Stimulated activated naive B cell treated with anti-CD40 and anti-IgM and Interleukin-4, amounts not matched to agents 10 μg/mL and 1 μg/mL and 100 μg/mL, for 72 hours (primary cell): ENCODE data around the gene SEC11A.

ENCODE experiments used
- ATAC-seq, 2 donors: fragments of 150-1000 bp; cut with Tn5 transposase; replicated peaks; 2 replicates each; pipeline ENCODE4 v1.10.0; 2021; ENCODE audit warnings: moderate library complexity in 1 of 2
- DNase-seq: peaks from one replicate; pipeline ENCODE4 v3.0.0; 2021
- H3K27ac Mint-ChIP-seq: one replicate; pipeline ENCODE4 v1.8.0; 2022; ENCODE audit warnings: mild to moderate bottlenecking, mixed read lengths
- H3K27me3 Mint-ChIP-seq, 2 donors: one replicate each; pipeline ENCODE4 v1.8.0; 2022; ENCODE audit warnings: mixed read lengths in 2 of 2
- H3K36me3 Mint-ChIP-seq, 2 donors: one replicate each; pipeline ENCODE4 v1.8.0; 2022; ENCODE audit warnings: mixed read lengths in 2 of 2, mild to moderate bottlenecking in 1 of 2
- H3K4me1 Mint-ChIP-seq, 2 donors: one replicate each; pipeline ENCODE4 v1.8.0; 2022; ENCODE audit warnings: mixed read lengths in 2 of 2, mild to moderate bottlenecking in 1 of 2
- H3K4me3 Mint-ChIP-seq, 2 donors: one replicate each; pipeline ENCODE4 v1.8.0; 2022; ENCODE audit warnings: mild to moderate bottlenecking in 2 of 2, mixed read lengths in 2 of 2, moderate library complexity in 1 of 2
- H3K9me3 Mint-ChIP-seq, 2 donors: one replicate each; pipeline ENCODE4 v1.8.0; 2022; ENCODE audit warnings: mixed read lengths in 2 of 2, mild to moderate bottlenecking in 1 of 2

Gene SEC11A

DNA sequence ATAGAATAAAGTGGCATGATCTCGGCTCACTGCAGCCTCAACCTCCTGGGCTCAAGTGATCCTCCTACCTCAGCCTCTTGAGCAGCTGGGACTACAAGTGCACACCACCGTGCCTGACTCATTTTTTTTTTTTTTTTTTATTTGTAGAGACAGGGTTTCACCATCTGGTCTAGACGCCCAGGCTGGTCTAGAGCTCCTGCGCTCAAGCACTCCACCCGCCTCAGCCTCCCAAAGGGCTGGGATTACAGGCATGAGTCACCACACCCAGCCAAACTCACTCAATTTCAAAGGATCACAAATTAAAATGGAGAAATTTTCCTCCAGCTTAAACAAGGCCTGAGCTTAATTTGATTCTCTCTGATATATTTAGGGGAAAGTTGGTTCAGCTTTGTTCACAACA, 30.6 kb downstream of the SEC11A start:
- Mint-ChIP-seq H3K4me3 (no peak overlapping the region), H3K27ac (no peak overlapping the region), H3K4me1 (peaks cover 13 to 40% of the 10 kb centered on the region in 2 donors), H3K9me3 (peaks cover 2 to 4% of the 10 kb centered on the region in 2 donors), H3K36me3 (peaks cover 44 to 55% of the 10 kb centered on the region in 2 donors), H3K27me3 (no peaks in the 10 kb centered on the region)
- DNase-seq (no peak), ATAC-seq (no peak)

DNA sequence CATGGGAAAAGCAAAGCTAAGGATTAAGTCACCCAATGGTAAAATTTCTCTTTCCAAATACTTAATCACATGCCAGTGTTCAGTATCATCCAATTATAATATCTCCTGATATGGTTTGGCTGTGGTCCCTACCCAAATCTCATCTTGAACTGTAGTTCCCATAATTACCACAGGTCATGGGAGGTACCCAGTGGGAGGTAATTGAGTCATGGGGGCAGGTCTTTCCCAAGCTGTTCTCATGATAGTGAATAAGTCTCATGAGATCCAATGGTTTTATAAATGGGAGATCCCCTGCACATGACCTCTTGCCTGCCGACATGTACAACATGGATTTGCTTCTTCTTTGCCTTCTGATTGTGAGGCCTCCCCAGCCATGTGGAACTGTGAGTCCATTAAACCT, 31.8 kb downstream of the SEC11A start:
- Mint-ChIP-seq H3K9me3 (no peaks in the 10 kb centered on the region), H3K27me3 (no peaks in the 10 kb centered on the region), H3K4me1 (peaks cover 11 to 36% of the 10 kb centered on the region in 2 donors), H3K36me3 (peaks cover 36 to 50% of the 10 kb centered on the region in 2 donors), H3K4me3 (no peak overlapping the region), H3K27ac (no peak overlapping the region)
- ATAC-seq (no peak), DNase-seq (no peak)

DNA sequence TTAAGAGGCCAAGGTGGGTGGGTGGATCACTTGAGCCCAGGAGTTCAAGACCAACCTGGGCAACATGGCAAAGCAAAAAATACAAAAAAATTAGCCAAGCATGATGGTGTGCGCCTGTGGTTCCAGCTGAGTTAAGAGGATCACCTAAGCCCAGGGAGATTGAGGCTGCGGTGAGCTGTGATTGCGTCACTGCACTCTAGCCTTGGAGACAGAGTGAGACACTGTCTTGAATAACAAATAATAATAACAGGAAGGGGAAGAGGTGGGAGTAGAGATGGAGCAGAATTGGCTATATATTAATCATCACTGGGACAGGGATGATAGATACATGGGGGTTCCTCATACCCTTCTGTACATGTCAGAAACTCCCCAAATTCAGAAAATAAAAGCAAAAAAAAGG, 34.1 kb downstream of the SEC11A start:
- H3K27ac Mint-ChIP-seq, result peak overlapping the region; percentile 25
- no peak overlapping the region for H3K4me3 Mint-ChIP-seq
- H3K27me3 Mint-ChIP-seq, result no peaks in the 10 kb centered on the region
- peaks cover 22 to 42% of the 10 kb centered on the region in 2 donors for H3K36me3 Mint-ChIP-seq
- ATAC-seq (peak in 1 of 2 donors; percentile 45), DNase-seq (no peak)
- H3K4me1 Mint-ChIP-seq, result peaks cover 9 to 25% of the 10 kb centered on the region in 2 donors
- H3K9me3 Mint-ChIP-seq, result no peaks in the 10 kb centered on the region

DNA sequence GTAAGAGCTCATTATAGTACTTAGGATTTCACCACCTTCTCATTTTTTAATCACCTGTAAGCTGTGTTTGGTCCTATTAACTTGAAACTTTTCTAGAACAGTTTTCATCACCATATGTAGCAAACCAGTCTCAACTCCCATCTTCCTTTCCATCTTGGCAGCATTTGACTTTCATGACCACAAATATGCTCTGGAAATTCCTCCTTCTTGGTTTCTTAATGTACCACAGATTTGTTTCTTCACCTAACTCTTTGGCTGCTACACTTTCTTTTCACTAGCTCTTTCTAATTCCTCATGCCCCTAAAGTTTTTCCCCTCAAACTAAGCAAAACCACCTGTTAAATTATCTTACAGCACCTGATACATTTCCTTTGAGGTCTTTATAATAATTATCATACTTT, 44.7 kb downstream of the SEC11A start:
- DNase-seq (no peak), ATAC-seq (no peak)
- H3K9me3 Mint-ChIP-seq, result no peaks in the 10 kb centered on the region
- H3K4me3 Mint-ChIP-seq, result no peak overlapping the region
- no peak overlapping the region for H3K27ac Mint-ChIP-seq
- H3K27me3 Mint-ChIP-seq, result no peaks in the 10 kb centered on the region
- peaks cover 27 to 44% of the 10 kb centered on the region in 2 donors for H3K36me3 Mint-ChIP-seq
- H3K4me1 Mint-ChIP-seq, result peaks cover 13 to 22% of the 10 kb centered on the region in 2 donors

DNA sequence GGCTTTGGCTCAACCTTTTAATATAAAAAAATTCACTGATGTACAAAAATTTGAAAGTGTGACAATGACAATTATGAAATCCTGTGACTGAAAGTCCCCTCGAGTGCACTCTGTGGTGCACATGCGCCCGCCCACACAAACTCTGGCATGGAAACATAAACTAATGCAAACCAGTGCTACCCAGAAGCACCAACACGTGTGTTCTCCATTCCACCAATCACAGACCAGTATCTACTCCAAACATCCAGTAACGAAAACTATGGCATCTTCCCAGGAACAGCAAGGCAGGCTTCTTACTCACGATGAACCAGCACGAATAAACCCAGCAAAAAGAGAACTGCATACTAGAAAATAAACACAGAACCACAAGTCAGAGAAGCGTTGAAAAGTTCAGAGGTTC, 46.2 kb downstream of the SEC11A start:
- no peak for ATAC-seq
- Mint-ChIP-seq H3K4me3 (no peak overlapping the region), H3K4me1 (peaks cover 13 to 22% of the 10 kb centered on the region in 2 donors), H3K27ac (peak overlapping the region; percentile 26), H3K9me3 (no peaks in the 10 kb centered on the region), H3K36me3 (peaks cover 26 to 47% of the 10 kb centered on the region in 2 donors), H3K27me3 (no peaks in the 10 kb centered on the region)
- no peak for DNase-seq

DNA sequence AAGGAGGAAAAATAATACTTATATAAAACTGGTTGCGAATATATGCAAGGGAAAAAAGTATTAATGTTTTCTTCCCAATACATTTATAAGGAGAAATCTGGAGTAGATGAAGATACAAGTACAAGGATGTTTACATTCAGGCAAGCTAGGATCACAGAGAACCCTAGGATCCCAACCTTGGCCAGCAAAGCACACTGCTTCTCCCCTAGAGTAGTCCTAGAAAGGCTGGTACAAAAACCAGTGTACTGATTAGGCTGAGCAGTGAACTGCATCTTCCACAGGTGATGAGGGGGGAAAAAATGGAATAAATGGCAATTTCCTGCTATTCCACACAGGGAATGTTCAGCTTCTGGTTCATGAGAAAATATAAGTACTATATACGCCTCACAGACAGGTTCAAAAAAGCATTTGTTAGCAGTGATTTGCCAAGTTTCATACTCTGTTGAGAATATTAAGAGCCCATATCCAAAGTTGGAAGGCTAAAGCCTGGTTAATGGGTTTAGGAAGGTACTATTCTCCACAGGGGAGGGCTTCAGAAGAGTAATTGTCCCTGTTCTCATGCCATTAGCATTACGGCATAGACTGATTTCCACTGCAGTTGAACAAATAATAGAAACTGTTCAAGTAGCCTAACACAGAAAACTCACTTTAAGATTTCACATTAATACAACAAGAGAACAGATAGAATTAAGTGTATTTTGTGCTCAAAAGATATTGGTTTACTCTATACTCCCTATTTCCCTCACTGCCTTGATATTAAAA, 47.5 kb downstream of the SEC11A start:
- no peaks in the 10 kb centered on the region for H3K27me3 Mint-ChIP-seq
- ATAC-seq (no peak), DNase-seq (no peak)
- H3K36me3 Mint-ChIP-seq, result peaks cover 29 to 52% of the 10 kb centered on the region in 2 donors
- no peak overlapping the region for H3K4me3 Mint-ChIP-seq
- no peak overlapping the region for H3K27ac Mint-ChIP-seq
- peaks cover 13 to 22% of the 10 kb centered on the region in 2 donors for H3K4me1 Mint-ChIP-seq
- H3K9me3 Mint-ChIP-seq, result no peaks in the 10 kb centered on the region

DNA sequence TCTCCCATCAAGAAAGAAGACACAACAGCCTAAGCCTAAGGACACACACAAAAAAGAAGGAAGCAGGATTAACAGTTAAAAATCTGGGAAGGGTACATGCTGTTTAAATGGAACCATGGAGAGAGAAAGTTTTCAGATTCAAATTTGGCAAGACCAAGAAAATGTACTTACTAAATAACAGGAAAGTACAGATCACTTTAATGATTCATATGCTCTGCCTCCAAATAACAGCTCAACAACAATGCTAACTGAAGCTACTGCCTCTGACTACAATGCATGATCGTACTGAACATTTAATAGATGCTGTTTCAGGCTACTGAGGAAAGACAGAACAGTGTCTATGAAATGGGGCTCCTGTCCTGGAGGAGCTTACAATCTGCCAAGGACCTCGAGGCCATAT, 49.6 kb downstream of the SEC11A start:
- Mint-ChIP-seq H3K27ac (no peak overlapping the region), H3K36me3 (peaks cover 21 to 42% of the 10 kb centered on the region in 2 donors), H3K9me3 (no peaks in the 10 kb centered on the region), H3K4me1 (peaks cover 8 to 12% of the 10 kb centered on the region in 2 donors), H3K27me3 (no peaks in the 10 kb centered on the region), H3K4me3 (no peak overlapping the region)
- DNase-seq (no peak), ATAC-seq (no peak)

DNA sequence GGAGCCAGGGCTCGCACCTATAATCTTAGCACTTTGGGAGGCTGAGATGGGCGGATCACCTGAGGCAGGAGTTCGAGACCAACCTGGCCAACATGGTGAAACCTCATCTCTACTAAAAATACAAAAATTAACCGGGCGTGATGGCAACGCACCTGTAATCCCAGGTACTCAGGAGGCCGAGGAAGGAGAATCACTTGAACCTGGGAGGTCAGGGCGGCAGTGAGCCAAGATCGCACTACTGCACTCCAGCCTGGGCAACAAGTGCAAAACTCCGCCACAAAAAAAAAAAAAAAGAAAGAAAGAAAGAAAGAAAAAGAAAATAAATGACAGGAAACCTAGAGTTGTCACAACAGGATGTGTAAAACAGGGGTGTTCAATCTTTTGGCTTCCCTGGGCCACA, 54.9 kb downstream of the SEC11A start:
- H3K27ac Mint-ChIP-seq, result no peak overlapping the region
- no peaks in the 10 kb centered on the region for H3K27me3 Mint-ChIP-seq
- H3K9me3 Mint-ChIP-seq, result no peaks in the 10 kb centered on the region
- no peak for ATAC-seq
- H3K4me3 Mint-ChIP-seq, result no peak overlapping the region
- DNase-seq, result no peak
- peaks cover 20% of the 10 kb centered on the region in 2 donors for H3K36me3 Mint-ChIP-seq
- H3K4me1 Mint-ChIP-seq, result peaks cover 15 to 32% of the 10 kb centered on the region in 2 donors

DNA sequence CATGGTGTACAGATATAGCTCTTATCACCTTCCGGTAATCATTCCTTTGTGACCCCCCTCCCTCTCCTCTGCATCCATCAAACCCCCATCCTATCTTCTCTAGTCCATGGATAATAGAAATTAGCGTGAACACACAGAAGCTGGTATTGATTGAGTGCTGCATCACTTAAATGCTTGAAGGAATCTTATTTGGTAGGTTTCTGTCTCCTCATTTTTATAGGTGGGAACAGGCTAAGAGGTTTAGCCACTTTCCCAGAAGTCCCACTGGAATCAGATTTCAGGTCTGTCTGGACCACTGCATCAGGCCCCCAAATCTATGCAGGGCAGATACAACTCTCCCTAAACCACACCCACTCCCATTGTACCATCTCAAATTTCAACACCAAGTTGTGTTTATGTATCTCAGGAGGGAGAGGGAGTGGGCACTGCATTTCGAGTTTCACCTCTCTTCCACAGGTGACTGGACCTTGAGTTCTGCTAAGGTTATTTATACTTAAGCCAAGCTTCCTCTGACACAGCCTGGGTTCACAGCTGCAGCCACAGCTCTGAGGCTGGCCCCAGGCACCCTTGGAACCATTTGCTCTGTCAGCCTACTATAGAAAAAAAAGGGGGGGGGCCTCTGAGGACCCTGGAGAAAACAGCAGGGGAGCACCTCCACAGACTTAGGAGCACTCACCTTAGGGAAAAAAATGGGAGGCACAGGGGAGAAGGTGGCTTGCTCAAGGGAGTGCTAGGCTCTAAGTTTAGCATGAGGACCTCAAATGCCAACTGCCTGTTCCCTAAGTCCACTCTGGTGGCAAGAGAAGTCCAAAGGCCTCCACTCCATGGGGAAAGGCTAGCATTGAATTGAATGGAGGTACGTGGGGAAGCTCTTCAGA, 55.8 kb downstream of the SEC11A start:
- Mint-ChIP-seq H3K4me1 (peaks cover 15 to 36% of the 10 kb centered on the region in 2 donors), H3K27ac (peak overlapping the region; percentile 62), H3K9me3 (no peaks in the 10 kb centered on the region), H3K4me3 (peak overlapping the region in 1 of 2 donors; percentile 29), H3K27me3 (no peaks in the 10 kb centered on the region), H3K36me3 (peaks cover 18 to 20% of the 10 kb centered on the region in 2 donors)
- ATAC-seq (no peak), DNase-seq (no peak)

DNA sequence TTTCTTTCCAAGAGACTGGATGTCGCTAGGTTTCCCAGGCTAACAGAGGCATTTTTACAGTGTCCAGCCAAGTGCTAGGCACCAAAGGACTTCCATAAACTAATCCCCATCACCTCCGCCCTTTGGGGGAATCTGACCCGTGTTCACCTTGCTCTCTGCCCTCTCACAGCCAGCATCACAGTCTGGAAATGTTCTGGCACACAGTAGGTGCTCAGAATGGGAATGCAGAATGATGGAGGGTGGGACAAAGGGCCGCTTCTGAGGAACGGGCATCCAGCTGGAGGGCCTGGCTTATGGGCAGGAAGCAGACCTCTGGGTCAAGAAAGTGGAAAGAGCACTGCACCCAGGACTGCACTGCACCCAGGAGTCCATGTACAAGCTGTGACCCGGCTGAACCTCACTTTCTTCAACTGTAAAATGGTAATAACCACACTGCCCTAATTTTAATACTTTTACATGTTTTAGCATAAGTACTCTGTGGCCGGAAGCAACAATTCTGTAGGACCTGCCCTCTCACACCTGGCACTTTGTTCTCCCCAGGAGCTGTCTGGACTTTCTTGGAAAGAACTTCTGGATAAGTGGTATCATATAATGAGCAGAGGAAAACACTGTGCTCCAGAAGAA, 57.0 kb downstream of the SEC11A start:
- peaks cover 18 to 42% of the 10 kb centered on the region in 2 donors for H3K4me1 Mint-ChIP-seq

DNA sequence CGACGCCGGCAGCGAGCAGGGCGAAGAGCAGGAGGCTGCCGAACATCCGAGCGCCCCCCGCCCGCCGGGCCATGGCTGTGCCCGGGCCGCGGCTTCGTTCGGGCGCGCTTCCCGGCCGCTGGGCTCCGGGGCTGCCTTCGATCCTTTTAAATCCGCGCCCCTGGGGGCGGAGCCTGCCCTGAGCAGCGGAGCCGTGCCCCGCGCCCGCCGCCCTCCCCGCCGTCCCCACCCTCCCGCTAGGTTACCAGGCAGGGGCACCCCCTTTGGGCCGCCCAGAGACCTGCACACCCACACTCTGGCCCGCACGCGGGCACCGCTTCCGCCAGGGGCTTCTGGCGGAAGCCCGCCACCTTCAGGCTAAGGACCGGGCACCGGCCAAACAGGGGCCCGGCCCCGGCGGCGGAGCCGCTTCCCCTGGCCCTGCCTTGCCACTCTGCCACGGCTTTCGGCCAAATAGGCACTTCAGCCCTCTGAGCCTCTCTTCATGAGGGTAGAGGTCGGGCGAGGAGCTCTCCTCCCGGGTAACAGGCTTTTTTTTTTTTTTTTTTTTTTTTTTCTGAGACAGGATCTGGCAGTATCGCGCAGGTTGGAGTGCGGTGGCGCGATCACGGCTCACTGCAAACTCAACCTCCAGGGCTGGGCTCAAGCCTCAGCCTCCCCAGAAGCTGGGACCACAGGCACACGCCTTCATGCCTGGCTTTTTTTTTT, 57.7 kb downstream of the SEC11A start, which contains the start of gene NMB:
Gene NMB (minus strand): TSS at position 120 of the 708 bp plus-strand sequence. CDS start 47 bp downstream, at position 73.
- Mint-ChIP-seq H3K4me1 (peaks cover 22 to 48% of the 10 kb centered on the region in 2 donors), H3K27me3 (no peaks in the 10 kb centered on the region)
- peak; percentile 78 to 84 for ATAC-seq

More for the DNA sequence above, 57.0 kb downstream of the SEC11A start:
- DNase-seq (no peak), ATAC-seq (no peak)
- H3K36me3 Mint-ChIP-seq, result peaks cover 11% of the 10 kb centered on the region in 2 donors
- no peaks in the 10 kb centered on the region for H3K27me3 Mint-ChIP-seq
- H3K4me3 Mint-ChIP-seq, result peak overlapping the region; percentile 81 to 84
- no peaks in the 10 kb centered on the region for H3K9me3 Mint-ChIP-seq
- H3K27ac Mint-ChIP-seq, result peak overlapping the region; percentile 97

DNA sequence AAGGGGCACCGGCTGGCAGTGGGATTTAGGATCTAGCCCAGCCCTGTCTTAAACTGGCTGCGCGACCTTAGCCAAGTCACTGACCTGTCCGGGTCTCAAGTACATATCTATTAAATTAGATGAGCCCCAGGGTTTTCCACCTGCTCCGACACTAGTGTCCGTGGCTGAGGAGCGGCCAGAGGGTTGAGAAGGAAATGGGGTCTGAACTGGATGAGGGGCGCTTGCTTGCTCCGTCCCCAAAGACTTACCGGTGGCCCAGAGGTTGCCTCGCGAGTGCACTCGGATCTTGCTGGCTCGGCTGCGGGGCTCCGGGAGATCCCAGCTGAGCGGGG, 58.2 kb downstream of the SEC11A start:
- H3K27me3 Mint-ChIP-seq, result no peaks in the 10 kb centered on the region
- H3K36me3 Mint-ChIP-seq, result peaks cover 14 to 16% of the 10 kb centered on the region in 2 donors
- peak overlapping the region; percentile 71 to 81 for H3K4me3 Mint-ChIP-seq
- DNase-seq (no peak), ATAC-seq (no peak)
- peak overlapping the region; percentile 86 for H3K27ac Mint-ChIP-seq
- H3K4me1 Mint-ChIP-seq, result peaks cover 23 to 54% of the 10 kb centered on the region in 2 donors
- no peaks in the 10 kb centered on the region for H3K9me3 Mint-ChIP-seq

More for the DNA sequence above, 57.7 kb downstream of the SEC11A start, which contains the start of gene NMB:
- Mint-ChIP-seq H3K9me3 (no peaks in the 10 kb centered on the region), H3K27ac (peak within 1 kb of the TSS; percentile 97), H3K36me3 (peaks cover 14% of the 10 kb centered on the region in 2 donors), H3K4me3 (peak within 1 kb of the TSS; percentile 81 to 84)
- peak; percentile 81 for DNase-seq

DNA sequence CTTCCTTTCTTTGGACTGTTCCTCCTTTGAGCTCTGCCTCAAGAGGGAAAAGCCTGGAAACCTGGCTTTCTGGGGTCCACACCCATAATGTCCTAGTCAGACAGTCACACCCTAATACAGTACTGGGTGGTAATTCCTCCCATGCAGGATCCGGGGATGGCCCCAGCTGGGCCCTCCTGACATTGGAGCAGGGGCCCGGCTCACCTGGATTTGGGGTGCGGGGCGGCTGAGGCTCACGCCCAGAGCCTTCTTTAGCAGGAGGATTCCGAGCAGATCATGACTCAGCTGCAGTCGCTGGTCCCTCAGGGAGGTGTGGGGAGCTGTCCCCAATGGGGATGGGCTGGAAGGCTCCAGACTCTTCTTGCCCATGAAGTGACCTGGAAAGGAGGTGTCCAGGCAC, 59.0 kb downstream of the SEC11A start:
- no peak for DNase-seq
- Mint-ChIP-seq H3K4me1 (peaks cover 28 to 59% of the 10 kb centered on the region in 2 donors), H3K36me3 (peaks cover 18 to 20% of the 10 kb centered on the region in 2 donors), H3K9me3 (no peaks in the 10 kb centered on the region), H3K4me3 (peak overlapping the region; percentile 71 to 81), H3K27me3 (no peaks in the 10 kb centered on the region), H3K27ac (no peak overlapping the region)
- no peak for ATAC-seq
